Subcutaneous abdominal adipose tissue (tissue), 5 donors: Measurements from ENCODE around the gene USHBP1.
A peak's percentile ranks its signal among the peaks of the same experiment; 100 is the strongest.

ENCODE experiments used
- H3K27ac ChIP-seq: one replicate; pipeline ENCODE4 v1.7.0; 2013; ENCODE audit warnings: low read depth, mild to moderate bottlenecking, inconsistent platforms, low read length, moderate library complexity
- H3K27me3 ChIP-seq, 5 donors: one replicate each; pipeline ENCODE4 v1.7.0; 2013; ENCODE audit warnings: low read length in 5 of 5, inconsistent platforms in 1 of 5; ENCODE audit not compliant: control insufficient read depth in 5 of 5, insufficient read depth in 4 of 5
- H3K36me3 ChIP-seq, 5 donors: one replicate each; pipeline ENCODE4 v1.7.0; 2013; ENCODE audit warnings: low read length in 5 of 5; ENCODE audit not compliant: control insufficient read depth in 5 of 5, insufficient read depth in 5 of 5
- H3K4me1 ChIP-seq, 5 donors: one replicate each; pipeline ENCODE4 v1.7.0; 2013; ENCODE audit warnings: low read length in 5 of 5, mild to moderate bottlenecking in 3 of 5, moderate library complexity in 1 of 5; ENCODE audit not compliant: control insufficient read depth in 5 of 5, insufficient read depth in 5 of 5
- H3K4me3 ChIP-seq, 5 donors: one replicate each; pipeline ENCODE4 v1.7.0; 2013; ENCODE audit warnings: low read length in 5 of 5, low read depth in 1 of 5
- H3K9ac ChIP-seq, 5 donors: one replicate each; pipeline ENCODE4 v1.7.0; 2013; ENCODE audit warnings: low read length in 5 of 5, mild to moderate bottlenecking in 4 of 5, moderate library complexity in 3 of 5
- H3K9me3 ChIP-seq, 5 donors: one replicate each; pipeline ENCODE4 v1.7.0; 2013; ENCODE audit warnings: low read length in 5 of 5; ENCODE audit not compliant: control insufficient read depth in 5 of 5
- donor health status: healthy.
- donor health status: healthy.
- donor health status: healthy.
- donor health status: healthy.
- donor health status: healthy.

USHBP1 gene

DNA sequence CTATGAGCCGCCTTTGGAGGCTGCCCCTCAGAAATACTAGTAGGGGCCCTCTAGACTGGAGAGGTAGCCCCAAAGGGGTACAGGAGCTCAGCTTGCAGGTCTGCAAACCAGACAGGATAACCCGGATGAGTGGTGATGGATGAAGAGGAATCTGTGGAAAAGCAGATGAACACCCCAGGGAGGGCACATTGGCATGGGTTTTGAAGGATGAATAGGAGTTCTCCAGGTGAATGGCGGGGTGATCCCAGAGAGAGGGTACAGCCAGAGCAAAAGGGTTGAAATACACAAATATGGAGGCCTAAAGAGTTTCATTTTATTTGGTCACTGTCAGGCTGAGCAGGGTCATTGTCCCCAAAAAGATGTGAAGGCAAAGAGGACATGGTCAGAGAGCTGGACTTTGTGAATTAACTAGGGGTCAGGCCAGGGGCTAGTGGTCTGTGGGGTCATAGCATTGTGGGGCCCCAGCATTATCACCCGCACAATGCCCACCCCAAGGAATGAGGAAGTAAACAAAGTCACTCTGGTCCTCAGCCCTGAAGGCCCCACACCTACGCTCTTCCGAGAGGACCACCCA is 23.6 kb downstream of the USHBP1 start:
- peak overlapping the region; percentile 89 for H3K27ac ChIP-seq
- no peaks in the 10 kb centered on the region for H3K9me3 ChIP-seq
- peaks cover 0 to 18% (median 7%) of the 10 kb centered on the region in 5 donors for H3K36me3 ChIP-seq
- no peak overlapping the region for H3K4me3 ChIP-seq
- peaks cover 2 to 57% (median 50%) of the 10 kb centered on the region in 5 donors for H3K4me1 ChIP-seq
- H3K9ac ChIP-seq, result peak overlapping the region in 2 of 5 donors; percentile 16 to 60
- no peaks in the 10 kb centered on the region for H3K27me3 ChIP-seq

DNA sequence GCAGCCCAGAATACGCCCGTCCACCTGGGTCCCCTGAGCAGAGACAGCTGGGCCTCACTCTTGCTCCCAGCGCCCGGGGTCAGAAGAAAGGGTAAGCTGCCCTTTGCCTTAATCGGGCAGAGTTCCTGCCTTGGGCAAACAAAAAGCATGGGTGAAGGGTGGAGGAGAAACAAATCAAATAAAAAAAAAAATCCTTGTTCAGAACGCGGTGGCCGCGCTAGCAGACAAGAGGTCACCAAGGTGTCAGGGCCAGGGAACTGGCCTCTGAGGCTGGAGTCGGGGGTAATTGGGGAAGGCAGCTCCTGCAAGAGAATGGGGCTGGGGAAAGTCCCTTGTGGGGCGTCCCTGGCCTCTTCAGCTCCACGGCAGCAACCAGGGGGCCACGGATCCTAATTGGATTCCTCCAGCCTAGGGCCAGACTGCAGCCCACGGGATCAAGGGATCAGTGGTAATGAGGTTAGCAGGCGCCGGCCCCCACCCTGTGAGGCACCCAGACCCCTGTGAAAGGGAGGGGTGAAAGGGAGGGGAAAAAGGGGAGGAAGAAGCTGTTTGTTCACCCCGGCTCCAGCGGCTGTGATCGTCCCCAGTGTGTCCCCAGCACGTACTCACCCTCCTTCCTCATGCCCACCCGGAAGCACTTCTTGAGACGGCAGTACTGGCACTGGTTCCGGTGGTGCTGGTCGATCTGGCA is 24.3 kb downstream of the USHBP1 start:
- peaks cover 2 to 63% (median 53%) of the 10 kb centered on the region in 5 donors for H3K4me1 ChIP-seq
- peak overlapping the region in 2 of 5 donors; percentile 16 to 60 for H3K9ac ChIP-seq
- H3K27me3 ChIP-seq, result no peaks in the 10 kb centered on the region
- no peaks in the 10 kb centered on the region for H3K9me3 ChIP-seq
- H3K36me3 ChIP-seq, result peaks cover 0 to 18% (median 7%) of the 10 kb centered on the region in 5 donors
- no peak overlapping the region for H3K4me3 ChIP-seq
- H3K27ac ChIP-seq, result peak overlapping the region; percentile 89

DNA sequence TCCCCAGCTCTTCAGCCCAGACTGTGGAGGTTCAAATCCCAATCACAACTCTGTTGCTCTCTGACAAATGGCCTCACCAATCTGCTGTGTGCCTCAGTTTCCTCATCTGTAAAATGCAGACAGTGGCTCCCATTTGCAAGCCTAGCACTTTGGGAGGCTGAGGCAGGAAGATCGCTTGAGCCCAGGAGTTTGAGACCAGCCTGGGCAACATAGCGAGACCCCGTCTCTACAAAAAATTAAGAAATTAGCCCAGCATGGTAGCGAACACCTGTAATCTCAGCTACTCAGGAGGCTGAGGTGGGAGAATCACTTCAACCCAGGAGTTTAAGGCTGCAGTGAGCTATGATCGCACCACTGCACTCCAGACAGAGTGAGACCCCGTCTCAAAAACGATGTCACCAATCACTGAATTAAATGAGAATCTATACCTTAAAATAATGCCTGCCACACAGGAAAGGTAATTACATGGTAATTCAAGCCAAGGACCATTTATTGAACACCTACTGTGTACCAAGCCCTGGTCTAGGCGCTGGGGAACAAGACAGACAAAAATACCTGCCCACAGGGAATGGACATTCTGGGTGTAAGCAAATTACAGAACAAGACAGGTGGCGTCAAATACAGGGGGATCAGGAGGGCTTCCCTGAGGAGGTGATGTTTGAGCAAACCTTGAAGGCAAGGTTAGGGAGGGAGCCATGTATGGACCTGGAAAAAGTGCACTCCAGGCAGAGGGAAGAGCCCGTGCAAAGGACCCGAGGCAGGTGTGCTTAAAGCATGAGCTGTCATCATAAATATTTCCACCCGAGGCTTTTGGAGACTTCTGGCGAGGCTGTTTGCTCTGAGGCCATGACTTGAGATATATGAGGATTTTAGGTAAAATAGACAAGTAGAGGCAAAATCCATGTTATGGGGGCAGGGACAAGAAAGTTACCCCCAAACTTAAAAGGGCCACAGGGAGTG is 26.5 kb downstream of the USHBP1 start:
- no peak overlapping the region for H3K27ac ChIP-seq
- H3K9ac ChIP-seq, result no peak overlapping the region
- peaks cover 0 to 24% (median 11%) of the 10 kb centered on the region in 5 donors for H3K36me3 ChIP-seq
- H3K27me3 ChIP-seq, result no peaks in the 10 kb centered on the region
- no peaks in the 10 kb centered on the region for H3K9me3 ChIP-seq
- peaks cover 0 to 56% (median 53%) of the 10 kb centered on the region in 5 donors for H3K4me1 ChIP-seq
- no peak overlapping the region for H3K4me3 ChIP-seq

DNA sequence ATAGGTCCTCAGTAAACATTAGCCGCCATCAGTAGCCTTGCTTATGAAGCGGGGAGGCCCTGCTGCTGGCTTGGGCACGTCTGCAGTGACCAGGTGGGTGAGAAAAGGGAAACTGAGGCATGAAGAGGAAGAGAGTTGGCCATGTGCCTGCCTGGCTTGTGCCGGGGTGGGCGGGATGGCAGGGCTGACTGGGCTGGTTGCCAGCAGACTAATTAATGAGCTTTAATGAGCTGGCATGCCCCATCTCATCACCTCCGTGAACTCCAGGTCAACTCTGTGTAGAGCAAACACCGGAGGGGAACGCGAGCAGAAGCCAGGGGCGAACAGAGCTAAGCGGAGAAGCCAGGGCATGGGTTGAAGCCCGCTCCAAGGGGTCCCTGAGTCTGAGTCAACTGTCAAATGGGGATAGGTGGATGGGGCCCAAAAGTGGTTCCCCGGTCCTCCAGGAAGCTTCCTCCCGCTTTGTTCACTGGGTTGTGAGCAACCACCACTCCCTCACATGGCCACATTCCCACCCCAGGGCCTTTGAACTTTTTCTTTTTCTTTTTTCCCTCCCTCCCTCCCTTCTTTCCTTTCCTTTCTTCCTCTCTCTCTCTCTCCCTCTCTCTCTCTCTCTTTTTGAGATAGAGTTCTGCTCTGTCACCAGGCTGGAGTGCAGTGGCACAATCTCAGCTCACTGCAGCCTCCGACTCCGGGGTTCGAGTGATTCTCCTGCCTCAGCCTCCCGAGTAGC is 27.6 kb downstream of the USHBP1 start:
- Histone ChIP-seq H3K27me3 (no peaks in the 10 kb centered on the region), H3K9me3 (no peaks in the 10 kb centered on the region), H3K9ac (no peak overlapping the region), H3K36me3 (peaks cover 0 to 35% (median 19%) of the 10 kb centered on the region in 5 donors), H3K4me3 (no peak overlapping the region), H3K4me1 (peaks cover 0 to 49% (median 45%) of the 10 kb centered on the region in 5 donors), H3K27ac (no peak overlapping the region)

DNA sequence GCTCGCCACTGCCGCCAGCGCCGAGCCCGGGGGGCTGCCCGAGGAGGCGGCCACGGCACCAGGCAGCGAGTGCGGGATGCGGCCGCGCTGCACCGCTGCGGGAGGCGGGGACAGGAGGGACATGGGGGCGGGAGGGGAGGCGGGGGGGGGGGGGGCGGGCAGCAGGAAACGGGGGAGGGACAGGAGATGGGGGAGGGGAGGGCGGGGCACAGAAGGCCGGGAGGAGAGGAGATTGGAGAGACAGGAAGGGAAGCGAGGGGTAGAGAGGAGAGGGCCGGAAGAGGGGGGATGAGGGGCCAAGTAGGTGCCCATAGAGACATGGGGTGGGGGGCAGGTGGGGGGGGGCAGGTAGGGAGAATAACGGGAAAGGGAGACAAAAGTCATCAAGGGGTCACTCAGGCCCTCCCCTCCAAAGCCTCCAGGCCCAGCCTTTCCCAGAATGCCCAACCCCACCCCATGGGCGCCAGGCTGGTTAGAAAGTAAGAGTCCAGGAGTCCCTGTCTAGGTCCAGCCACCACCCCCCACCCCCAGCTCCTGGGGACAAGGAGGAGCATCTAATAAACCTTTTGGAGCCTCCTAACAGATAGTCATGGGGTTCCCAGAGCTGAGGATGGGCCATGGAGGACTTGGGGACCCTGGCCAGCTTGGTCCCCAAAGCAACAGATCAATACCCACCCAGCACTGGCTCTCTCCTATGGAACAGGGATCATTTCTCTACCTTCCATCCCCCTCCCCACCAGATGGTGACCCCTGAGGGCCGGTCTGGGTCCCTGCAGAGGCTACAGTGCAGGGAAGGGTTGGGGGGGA is 28.4 kb downstream of the USHBP1 start:
- Histone ChIP-seq H3K4me1 (peaks cover 0 to 48% (median 40%) of the 10 kb centered on the region in 5 donors), H3K36me3 (peaks cover 0 to 41% (median 25%) of the 10 kb centered on the region in 5 donors), H3K4me3 (peak overlapping the region in 3 of 5 donors; percentile 58 to 63 (median 60)), H3K27me3 (no peaks in the 10 kb centered on the region), H3K9me3 (no peaks in the 10 kb centered on the region), H3K27ac (peak overlapping the region; percentile 41), H3K9ac (peak overlapping the region in 1 of 5 donors; percentile 4)

DNA sequence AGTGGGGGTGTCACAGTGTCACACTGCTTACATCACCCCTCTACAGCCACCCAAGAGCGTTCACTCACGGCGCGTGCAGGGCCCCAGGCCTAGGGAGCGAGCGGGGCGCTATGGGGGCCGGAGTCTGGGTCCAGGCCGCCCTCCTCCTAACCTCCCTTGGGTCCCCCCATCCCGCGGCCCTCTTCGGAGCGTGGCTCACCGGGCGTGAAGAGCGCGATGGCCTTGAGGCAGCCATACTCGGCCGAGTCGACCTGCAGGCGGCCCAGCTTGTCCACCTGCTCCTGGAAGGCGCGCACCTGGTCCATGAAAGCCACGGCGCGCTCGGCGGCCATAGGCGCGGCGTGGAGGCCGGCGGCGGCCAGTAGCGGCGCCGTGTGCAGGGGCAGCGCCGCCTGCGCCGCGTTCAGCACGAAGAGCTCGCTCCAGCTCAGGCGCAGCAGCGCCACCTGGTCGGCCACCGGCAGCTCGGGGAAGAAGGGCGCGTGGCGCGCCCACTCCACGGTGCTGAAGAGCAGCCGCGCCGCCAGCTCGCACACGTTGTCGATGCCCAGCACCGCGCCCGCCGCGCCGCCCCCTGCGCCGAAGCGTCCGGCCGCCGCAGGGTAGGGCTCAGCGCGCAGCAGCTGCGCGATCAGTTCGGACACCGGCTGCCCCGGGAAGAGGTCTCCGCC is 29.1 kb downstream of the USHBP1 start:
- H3K9ac ChIP-seq, result peak overlapping the region in 2 of 5 donors; percentile 51 to 61
- H3K36me3 ChIP-seq, result peaks cover 0 to 46% (median 25%) of the 10 kb centered on the region in 5 donors
- H3K27ac ChIP-seq, result peak overlapping the region; percentile 46
- peaks cover 0 to 41% (median 33%) of the 10 kb centered on the region in 5 donors for H3K4me1 ChIP-seq
- H3K9me3 ChIP-seq, result no peaks in the 10 kb centered on the region
- no peaks in the 10 kb centered on the region for H3K27me3 ChIP-seq
- peak overlapping the region in 4 of 5 donors; percentile 42 to 63 (median 59) for H3K4me3 ChIP-seq

DNA sequence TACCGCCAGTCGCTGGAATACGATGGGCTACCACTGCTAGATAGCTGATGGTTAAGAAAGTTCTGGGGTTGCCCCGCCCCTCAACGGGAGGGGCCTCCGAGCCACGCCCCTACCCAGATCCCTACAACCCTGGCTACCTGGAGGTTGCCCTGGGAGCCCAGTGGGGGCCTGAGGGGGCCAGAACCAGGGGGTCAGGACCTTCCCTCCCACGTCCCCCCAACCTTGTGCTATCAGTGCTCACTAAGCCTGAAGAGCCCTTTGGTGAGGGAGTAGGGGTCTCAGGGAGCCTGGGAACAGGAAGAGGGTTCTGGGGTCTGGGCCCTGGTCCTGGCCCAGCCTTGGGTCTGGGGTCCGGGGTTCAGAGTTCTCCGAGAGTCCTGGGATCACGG is 29.6 kb downstream of the USHBP1 start:
- peak overlapping the region in 4 of 5 donors; percentile 42 to 63 (median 59) for H3K4me3 ChIP-seq
- H3K27ac ChIP-seq, result peak overlapping the region; percentile 46
- no peaks in the 10 kb centered on the region for H3K27me3 ChIP-seq
- H3K9ac ChIP-seq, result peak overlapping the region in 2 of 5 donors; percentile 51 to 61
- H3K36me3 ChIP-seq, result peaks cover 0 to 45% (median 27%) of the 10 kb centered on the region in 5 donors
- H3K9me3 ChIP-seq, result no peaks in the 10 kb centered on the region
- H3K4me1 ChIP-seq, result peaks cover 0 to 35% (median 28%) of the 10 kb centered on the region in 5 donors

DNA sequence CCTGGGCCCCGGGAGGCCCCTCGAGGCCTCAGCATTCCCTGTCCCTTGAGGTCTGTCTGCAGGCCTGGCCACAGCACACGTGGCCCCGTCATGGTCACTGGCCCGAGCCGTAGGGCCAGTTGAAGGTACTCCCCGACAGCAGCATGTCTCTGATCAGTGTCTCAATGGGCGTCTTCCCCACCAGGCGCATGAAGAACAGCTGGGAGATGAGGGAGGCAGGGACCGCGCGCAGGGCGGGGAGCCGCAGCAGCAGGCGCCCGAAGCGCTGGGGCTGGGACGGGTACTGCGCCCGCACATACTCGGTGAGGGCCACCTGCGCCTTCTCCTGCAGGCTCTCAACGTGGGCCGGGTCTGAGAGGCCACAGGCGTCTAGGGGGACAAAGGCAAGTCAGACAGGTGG is 32.3 kb downstream of the USHBP1 start:
- Histone ChIP-seq H3K36me3 (peaks cover 0 to 46% (median 29%) of the 10 kb centered on the region in 5 donors), H3K27ac (no peak overlapping the region), H3K27me3 (no peaks in the 10 kb centered on the region), H3K4me1 (peaks cover 0 to 40% (median 30%) of the 10 kb centered on the region in 5 donors), H3K9ac (no peak overlapping the region), H3K4me3 (no peak overlapping the region), H3K9me3 (no peaks in the 10 kb centered on the region)
